Uterus (tissue), 2 donors: ENCODE data around the gene KRT84.

Source experiments
- POLR2A ChIP-seq, 2 donors: fragments of 450-650 bp; IDR thresholded peaks; one replicate each; pipeline ENCODE4 v1.6.1; 2016; ENCODE audit warnings: antibody characterized with exemption in 2 of 2, mild to moderate bottlenecking in 1 of 2, moderate library complexity in 1 of 2
- TF ChIP-seq, protein P1 (sequence below), 4 experiments: fragments of 200-600 bp in 2 of 4; fragments of 450-650 bp in 2 of 4; sonication (generic) in 2 of 4; IDR thresholded peaks; one replicate each; pipeline ENCODE4 v1.5.1; 2016 to 2019; ENCODE audit warnings: antibody characterized with exemption in 4 of 4, mild to moderate bottlenecking in 2 of 4, moderate library complexity in 1 of 4

DNA sequence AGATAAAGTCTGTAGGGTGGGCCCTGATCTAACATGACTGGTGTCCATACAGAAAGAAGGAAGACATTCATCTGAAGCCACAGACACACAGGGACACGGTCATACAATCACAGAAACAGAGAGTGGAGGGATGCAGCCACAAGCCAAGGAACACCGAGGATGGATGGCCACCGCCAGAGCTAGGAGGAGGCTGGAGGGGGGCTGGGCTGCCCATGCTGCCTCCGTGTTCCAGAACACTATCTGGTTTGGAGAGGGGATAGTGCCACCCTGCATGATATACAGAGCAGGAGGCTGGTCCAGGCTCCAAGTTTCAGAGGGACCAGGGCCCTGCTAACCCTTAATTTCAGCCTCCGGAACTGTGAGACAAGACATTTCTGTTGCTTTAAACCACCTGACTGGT, 40.0 kb upstream of the KRT84 start:
- TF ChIP-seq, protein P1, sequence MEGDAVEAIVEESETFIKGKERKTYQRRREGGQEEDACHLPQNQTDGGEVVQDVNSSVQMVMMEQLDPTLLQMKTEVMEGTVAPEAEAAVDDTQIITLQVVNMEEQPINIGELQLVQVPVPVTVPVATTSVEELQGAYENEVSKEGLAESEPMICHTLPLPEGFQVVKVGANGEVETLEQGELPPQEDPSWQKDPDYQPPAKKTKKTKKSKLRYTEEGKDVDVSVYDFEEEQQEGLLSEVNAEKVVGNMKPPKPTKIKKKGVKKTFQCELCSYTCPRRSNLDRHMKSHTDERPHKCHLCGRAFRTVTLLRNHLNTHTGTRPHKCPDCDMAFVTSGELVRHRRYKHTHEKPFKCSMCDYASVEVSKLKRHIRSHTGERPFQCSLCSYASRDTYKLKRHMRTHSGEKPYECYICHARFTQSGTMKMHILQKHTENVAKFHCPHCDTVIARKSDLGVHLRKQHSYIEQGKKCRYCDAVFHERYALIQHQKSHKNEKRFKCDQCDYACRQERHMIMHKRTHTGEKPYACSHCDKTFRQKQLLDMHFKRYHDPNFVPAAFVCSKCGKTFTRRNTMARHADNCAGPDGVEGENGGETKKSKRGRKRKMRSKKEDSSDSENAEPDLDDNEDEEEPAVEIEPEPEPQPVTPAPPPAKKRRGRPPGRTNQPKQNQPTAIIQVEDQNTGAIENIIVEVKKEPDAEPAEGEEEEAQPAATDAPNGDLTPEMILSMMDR (IDR thresholded peaks at IDR 0.05), result no peak
- no peak for TF ChIP-seq POLR2A (IDR thresholded peaks at IDR 0.05)
